GM19438 (cell line): Measurements from ENCODE around the gene FRMD1.
"Not testable (repeated sequence)": the region's sequence is repeated elsewhere in the genome, so short reads cannot be mapped to it uniquely, and the experiment has no call there.

Source experiments
- ATAC-seq: cut with Tn5 transposase; IDR thresholded peaks from one replicate; pipeline ENCODE4 v1.9.1; 2021; ENCODE audit warnings: low read depth; ENCODE audit not compliant: unreplicated experiment

The FRMD1 gene

GRCh38 chr6:168081858-168082546 is 3.0 kb upstream of the FRMD1 start:
- ATAC-seq, result no peak

- ATAC-seq, result no peak
Measured at GRCh38 chr6:168080393-168081077, 1.5 kb upstream of the FRMD1 start.

DNA sequence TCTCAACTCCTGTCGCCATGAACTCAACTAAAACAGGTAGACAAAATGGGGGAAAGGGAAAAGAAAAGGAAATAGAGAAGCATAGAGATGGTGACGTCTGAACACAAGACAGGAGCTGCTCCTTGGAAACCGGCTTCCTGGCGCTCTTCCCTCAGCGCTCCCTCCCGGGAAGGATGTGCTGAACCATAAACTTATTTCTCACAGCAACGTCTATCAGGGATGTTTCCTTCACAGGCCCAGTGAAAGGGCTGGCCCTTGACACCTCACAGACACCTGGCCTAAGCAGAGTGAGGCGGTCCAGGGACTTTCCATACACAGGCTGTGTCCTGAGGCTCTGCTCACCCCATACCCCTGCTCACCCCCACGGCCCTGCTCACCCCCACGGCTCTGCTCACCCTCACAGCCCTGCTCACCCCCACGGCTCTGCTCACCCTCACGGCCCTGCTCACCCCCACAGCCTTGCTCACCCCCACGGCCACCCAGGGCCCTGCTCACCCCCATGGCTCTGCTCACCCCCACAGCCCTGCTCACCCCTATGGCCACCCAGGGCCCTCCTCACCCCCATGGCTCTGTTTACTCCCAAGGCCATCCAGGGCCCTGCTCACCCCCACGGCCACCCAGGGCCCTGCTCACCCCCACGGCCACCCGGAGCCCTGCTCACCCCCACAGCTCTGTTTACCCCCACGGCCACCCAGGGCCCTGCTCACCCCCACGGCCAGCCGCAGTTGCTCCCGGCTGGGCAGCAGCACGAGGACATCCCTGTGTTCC is 653 bp downstream of the FRMD1 start:
- ATAC-seq, result no peak

GRCh38 chr6:168077401-168077800 is 1.6 kb downstream of the FRMD1 start:
- not testable (repeated sequence) for ATAC-seq

DNA sequence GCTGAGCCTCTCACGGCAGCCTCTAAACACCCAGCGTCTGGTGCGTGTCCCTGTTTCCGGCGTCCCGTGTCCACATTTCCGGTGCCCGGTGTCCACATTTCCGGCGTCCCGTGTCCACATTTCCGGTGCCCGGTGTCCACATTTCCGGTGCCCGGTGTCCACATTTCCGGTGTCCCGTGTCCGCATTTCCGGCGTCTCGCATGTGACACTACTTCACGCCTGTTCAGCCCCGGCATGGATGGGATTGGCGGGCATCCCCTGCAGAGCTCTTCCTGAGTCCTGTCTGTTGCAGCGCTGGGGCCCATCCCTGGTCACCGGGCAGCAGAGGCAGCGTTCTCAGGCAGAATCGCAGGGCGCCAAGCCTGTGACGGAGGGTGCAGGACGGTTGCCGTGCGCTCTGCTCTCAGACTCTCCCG is 3.2 kb downstream of the FRMD1 start:
- ATAC-seq, result no peak

DNA sequence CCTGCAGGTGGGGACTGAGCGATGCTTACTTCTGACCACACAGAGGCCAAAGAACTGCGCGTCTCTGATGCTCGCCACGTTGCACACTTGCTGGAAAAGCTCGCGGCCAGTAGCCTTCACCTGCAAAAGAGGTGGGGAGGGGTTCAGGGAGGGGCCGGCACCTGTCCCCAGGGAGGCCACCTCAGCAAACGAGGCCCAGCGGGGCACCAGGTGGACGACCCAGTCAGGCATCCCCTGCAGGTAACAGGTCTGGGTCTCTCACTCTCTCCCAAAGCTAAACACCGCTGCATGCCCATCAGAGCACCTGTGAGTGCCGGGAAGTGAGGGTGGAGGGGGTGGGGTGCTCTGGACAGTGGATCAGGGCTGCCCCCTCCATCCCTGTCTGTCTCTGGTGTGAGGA is 3.8 kb downstream of the FRMD1 start:
- ATAC-seq, result no peak

- ATAC-seq, result no peak
Measured at GRCh38 chr6:168073937-168074730, 4.9 kb downstream of the FRMD1 start.

DNA sequence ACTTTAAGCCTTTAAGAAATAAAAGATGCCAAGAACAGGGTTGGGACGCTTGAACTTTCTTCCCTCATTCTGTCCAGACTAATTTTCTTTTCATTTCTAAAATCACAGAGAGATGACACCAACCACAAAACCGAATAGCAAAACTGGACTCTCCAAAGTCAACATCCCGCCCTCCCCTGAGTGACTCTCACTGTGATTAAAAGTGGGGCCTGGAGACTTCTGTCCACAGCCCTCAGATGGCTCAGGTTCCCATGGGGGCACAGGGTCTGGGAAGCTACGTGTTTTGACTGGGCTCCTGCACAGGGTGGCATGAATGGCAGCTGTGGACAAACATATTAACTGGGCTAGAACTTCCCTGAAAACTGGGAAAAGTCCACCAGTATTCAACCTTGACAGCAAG is 6.3 kb downstream of the FRMD1 start:
- no peak for ATAC-seq

DNA sequence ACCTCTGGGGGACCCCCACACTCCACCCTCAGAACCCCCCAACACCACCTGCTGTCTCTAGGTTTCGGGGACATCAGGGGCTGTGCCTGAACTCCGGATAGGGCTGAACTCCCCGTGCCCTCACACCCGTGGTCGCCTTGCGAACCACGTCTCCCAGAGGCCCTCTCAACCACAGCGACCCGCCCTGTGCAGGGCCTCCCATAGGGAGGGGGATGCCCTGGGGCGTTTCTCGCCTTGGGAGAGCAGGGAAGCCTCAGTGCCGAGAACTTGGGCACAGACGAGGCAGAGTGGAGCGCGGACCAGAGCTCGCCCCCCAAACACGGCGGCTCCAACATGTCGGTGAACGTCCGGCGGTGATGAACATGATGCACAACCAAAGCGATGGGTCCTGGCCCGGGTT is 6.8 kb downstream of the FRMD1 start:
- no peak for ATAC-seq

GRCh38 chr6:168071620-168072019 is 7.4 kb downstream of the FRMD1 start:
- ATAC-seq, result no peak

- ATAC-seq, result no peak
Measured at GRCh38 chr6:168070804-168071203, 8.2 kb downstream of the FRMD1 start.

DNA sequence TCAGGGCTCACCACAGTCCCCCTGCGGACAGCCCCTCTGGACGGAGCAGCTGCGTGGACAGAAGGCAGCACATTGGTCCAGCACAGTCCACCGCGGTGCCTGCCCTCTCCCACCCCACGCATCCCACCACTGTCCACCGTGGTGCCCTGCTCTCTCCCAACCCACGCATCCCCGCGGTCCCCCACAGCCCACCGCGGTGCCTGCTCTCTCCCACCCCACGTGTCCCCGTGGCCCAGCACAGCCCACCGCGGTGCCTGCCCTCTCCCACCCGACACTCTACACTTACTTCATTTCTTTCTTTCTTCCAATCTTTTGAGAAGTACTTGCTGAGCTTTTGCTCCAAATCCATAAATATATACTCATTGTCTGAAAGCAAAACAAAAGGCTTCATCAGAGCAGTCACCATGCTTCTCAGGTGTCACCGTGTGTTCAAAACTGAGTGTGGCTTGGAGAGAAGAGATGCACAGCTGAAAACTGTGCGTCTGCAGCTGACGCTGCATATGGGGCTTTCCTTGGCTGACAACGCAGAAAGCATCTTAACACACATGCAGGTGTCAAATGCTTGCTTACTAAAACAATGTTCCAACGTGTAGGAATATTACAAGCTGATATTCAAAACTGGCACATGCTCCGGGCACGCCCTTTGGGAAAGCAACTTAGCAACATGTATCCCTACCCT is 11.8 kb downstream of the FRMD1 start:
- no peak for ATAC-seq

DNA sequence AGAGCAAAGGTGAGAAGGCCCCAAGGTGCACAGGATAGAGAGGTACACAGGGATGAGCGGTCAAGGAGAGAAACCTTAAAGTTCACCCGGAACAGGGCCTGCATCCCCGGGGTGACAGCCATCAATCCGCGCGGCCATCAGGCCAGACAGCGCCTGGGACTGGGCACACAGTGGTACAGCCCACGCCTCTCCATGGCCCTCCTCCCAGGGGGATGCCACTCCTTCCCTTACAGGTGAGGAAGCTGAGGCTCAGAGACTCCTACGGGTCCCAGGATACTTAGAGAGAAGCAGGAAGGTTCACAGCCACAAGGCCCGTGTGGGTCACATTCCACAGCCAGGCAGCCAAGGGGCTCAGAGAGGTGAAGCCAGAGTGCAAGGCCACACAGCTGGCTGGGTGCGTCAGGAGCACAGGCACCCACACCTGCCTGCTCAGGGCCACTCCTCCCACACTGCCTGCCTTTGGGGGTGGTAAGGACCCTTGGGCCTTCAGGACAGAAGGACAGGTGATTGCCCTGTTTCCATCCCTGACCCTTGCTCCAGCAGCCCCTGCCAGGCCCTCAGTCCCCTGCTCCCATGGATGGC is 14.7 kb downstream of the FRMD1 start:
- ATAC-seq, result no peak

DNA sequence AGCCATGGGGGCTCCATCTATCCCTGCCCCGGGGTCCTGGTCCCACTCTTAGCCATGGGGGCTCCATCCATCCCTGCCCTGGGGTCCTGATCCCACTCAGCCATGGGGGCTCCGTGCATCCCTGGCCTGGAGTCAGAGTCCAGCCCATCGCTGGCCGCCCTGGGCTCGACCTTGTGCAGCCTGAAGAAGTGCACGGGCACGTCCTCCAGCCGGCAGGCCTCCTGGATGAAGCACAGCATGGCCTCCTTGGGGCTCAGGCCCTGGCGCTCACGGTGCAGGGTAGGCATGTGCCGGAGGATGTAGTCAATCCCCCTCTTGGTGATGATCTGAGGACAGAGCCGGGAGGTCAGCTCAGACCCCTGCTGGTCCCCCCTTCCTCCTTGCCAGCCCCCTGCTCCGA is 15.6 kb downstream of the FRMD1 start:
- no peak for ATAC-seq

- ATAC-seq, result no peak
Measured at GRCh38 chr6:168062346-168063289, 16.4 kb downstream of the FRMD1 start.

GRCh38 chr6:168061269-168062210 is 17.5 kb downstream of the FRMD1 start:
- ATAC-seq, result no peak

- ATAC-seq, result no peak
Measured at GRCh38 chr6:168060521-168060931, 18.5 kb downstream of the FRMD1 start.
